B cell (primary cell): ENCODE measurements around the gene POGZ. TPM values are rescaled to one million over a fixed set of nuclear protein-coding genes. Genes with fewer than 3 reads are reported as not detected.

ENCODE experiments used
- ATAC-seq: fragments of 200-7000 bp; cut with Tn5 transposase; one replicate; pipeline ENCODE4 v1.10.0; 2021; ENCODE audit warnings: low read depth, mild to moderate bottlenecking, moderate number of reproducible peaks, moderate library complexity
- CTCF ChIA-PET: fragments of 350-600 bp; sonication (Branson Sonifier 250); formaldehyde crosslinking; loops from one replicate; lab custom pipeline; 2021; ENCODE audit warnings: antibody characterized with exemption, inconsistent platforms; lab: Charles Lee
- POLR2A ChIA-PET: fragments of 350-600 bp; sonication (Branson Sonifier 250); formaldehyde crosslinking; loops from one replicate; lab custom pipeline; 2021; ENCODE audit warnings: antibody characterized with exemption; lab: Charles Lee
- DNase-seq: peaks from one replicate; pipeline ENCODE4 v3.0.0; 2013
- H2AFZ ChIP-seq: 2 replicates; pipeline ENCODE4 v1.6.1; 2012; ENCODE audit warnings: mild to moderate bottlenecking, low read depth, low read length; ENCODE audit not compliant: insufficient read depth, poor library complexity, severe bottlenecking
- H3K27ac ChIP-seq, 2 donors: 1 replicate in 1 of 2; 2 replicates in 1 of 2; pipeline ENCODE4 v1.5.1; 2012 to 2013; ENCODE audit warnings: low read length in 2 of 2, mild to moderate bottlenecking in 2 of 2, moderate library complexity in 1 of 2
- H3K27me3 ChIP-seq, 4 experiments: fragments of 200-600 bp in 1 of 4; sonication (generic) in 1 of 4; replicated peaks in 1 of 4; 1 replicate in 2 of 4; 2 replicates in 2 of 4; pipeline versions ENCODE4 v1.6.1 to v1.7.0; 2013 to 2016; ENCODE audit warnings: low read length in 3 of 4, mild to moderate bottlenecking in 2 of 4, mixed read lengths in 1 of 4, moderate library complexity in 1 of 4; ENCODE audit not compliant: insufficient read depth in 4 of 4, control insufficient read depth in 3 of 4; ENCODE audit errors: control extremely low read depth in 1 of 4
- H3K36me3 ChIP-seq, 2 experiments: replicated peaks in 1 of 2; 1 replicate in 1 of 2; 2 replicates in 1 of 2; pipeline versions ENCODE4 v1.6.1 to v1.7.1; 2013; ENCODE audit warnings: low read length in 1 of 2; ENCODE audit not compliant: insufficient read depth in 2 of 2, control insufficient read depth in 1 of 2; ENCODE audit errors: control extremely low read depth in 1 of 2, extremely low read depth in 1 of 2
- H3K4me1 ChIP-seq, 2 donors: fragments of 200-600 bp in 1 of 2; sonication (generic) in 1 of 2; 1 replicate in 1 of 2; 2 replicates in 1 of 2; pipeline versions ENCODE4 v1.5.1 to v1.6.1; 2013 to 2017; ENCODE audit warnings: low read length in 2 of 2; ENCODE audit not compliant: control insufficient read depth in 2 of 2, insufficient read depth in 2 of 2
- H3K4me2 ChIP-seq: replicated peaks from 2 replicates; pipeline ENCODE3; 2012; ENCODE audit warnings: mild to moderate bottlenecking, low read depth, low read length; ENCODE audit not compliant: poor library complexity, severe bottlenecking
- H3K4me3 ChIP-seq, 5 experiments: fragments of 200-600 bp in 1 of 5; sonication (generic) in 1 of 5; 1 replicate in 3 of 5; 2 replicates in 2 of 5; pipeline versions ENCODE4 v1.5.1 to v1.7.0; 2011 to 2016; ENCODE audit warnings: low read length in 4 of 5, mild to moderate bottlenecking in 4 of 5, low read depth in 2 of 5, control low read depth in 1 of 5, moderate library complexity in 1 of 5; ENCODE audit not compliant: insufficient read depth in 1 of 5; ENCODE audit errors: control extremely low read depth in 1 of 5, extremely low read depth in 1 of 5
- H3K79me2 ChIP-seq: fragments of 200-600 bp; sonication (generic); one replicate; pipeline ENCODE4 v1.6.0; 2016; ENCODE audit warnings: low read length; ENCODE audit not compliant: control insufficient read depth, insufficient read depth
- H3K9ac ChIP-seq: fragments of 200-600 bp; sonication (generic); 2 replicates; pipeline ENCODE4 v1.6.1; 2017; ENCODE audit warnings: mild to moderate bottlenecking, low read length, moderate library complexity
- H3K9me3 ChIP-seq, 3 donors: one replicate each; pipeline versions ENCODE4 v1.6.1 to v1.7.1; 2013; ENCODE audit warnings: low read length in 2 of 3; ENCODE audit not compliant: control insufficient read depth in 2 of 3, insufficient read depth in 1 of 3; ENCODE audit errors: control extremely low read depth in 1 of 3
- H4K20me1 ChIP-seq: 2 replicates; pipeline ENCODE4 v1.6.0; 2012; ENCODE audit warnings: mild to moderate bottlenecking, low read length; ENCODE audit not compliant: insufficient read depth, control insufficient read depth, poor library complexity, severe bottlenecking
- H3K27ac Mint-ChIP-seq: one replicate; pipeline ENCODE4 v1.8.0; 2021; ENCODE audit warnings: mixed read lengths
- H3K27me3 Mint-ChIP-seq: one replicate; pipeline ENCODE4 v1.8.0; 2021; ENCODE audit warnings: mixed read lengths
- H3K4me1 Mint-ChIP-seq: one replicate; pipeline ENCODE4 v1.8.0; 2021; ENCODE audit warnings: mixed read lengths
- H3K4me3 Mint-ChIP-seq: one replicate; pipeline ENCODE4 v1.8.0; 2021; ENCODE audit warnings: mixed read lengths
- H3K9me3 Mint-ChIP-seq: one replicate; pipeline ENCODE4 v1.8.0; 2022; ENCODE audit warnings: mixed read lengths; ENCODE audit not compliant: insufficient read depth
- EZH2 ChIP-seq: IDR thresholded peaks from 2 replicates; pipeline ENCODE4 v1.6.1; 2012; ENCODE audit warnings: borderline replicate concordance, low read depth, mild to moderate bottlenecking, moderate library complexity, low read length; ENCODE audit not compliant: insufficient read depth, poor library complexity, severe bottlenecking
- WGBS: methylation state at CpG from one replicate; pipeline ENCODE4 v1.1.5; 2013; ENCODE audit warnings: missing lambda C conversion rate; ENCODE audit not compliant: insufficient coverage; 5-methylcytosine and 5-hydroxymethylcytosine counted together
- intact Hi-C: fragments of 100-400 bp; cut with micrococcal nuclease; formaldehyde crosslinking; loops from one replicate; pipeline ENCODE4 v1.10.0; 2022
- polyA plus RNA-seq: library from polyadenylated mRNA; depleted of rRNA; stranded (reverse); fragments of >200 nt; gene quantifications from 2 replicates; pipeline ENCODE4 v1.2.3, GENCODE V29; 2012
- total RNA-seq, 2 donors: library from RNA; stranded (reverse); fragments of 120-200 nt in 1 of 2; gene quantifications; 1 replicate in 1 of 2; 2 replicates in 1 of 2; pipeline versions ENCODE4 v1.2.3 to v1.2.4, GENCODE V29; 2013 to 2022
- TF ChIP-seq, protein P1 (sequence below): fragments of 200-600 bp; IDR thresholded peaks from one replicate; pipeline ENCODE4 v1.8.0; 2022; ENCODE audit warnings: antibody characterized with exemption, mild to moderate bottlenecking

Gene POGZ
- total and polyA plus RNA-seq, 2 donors (not counting 1 experiment from before 2014, with no cell fraction given): 50.2 to 194 TPM

DNA sequence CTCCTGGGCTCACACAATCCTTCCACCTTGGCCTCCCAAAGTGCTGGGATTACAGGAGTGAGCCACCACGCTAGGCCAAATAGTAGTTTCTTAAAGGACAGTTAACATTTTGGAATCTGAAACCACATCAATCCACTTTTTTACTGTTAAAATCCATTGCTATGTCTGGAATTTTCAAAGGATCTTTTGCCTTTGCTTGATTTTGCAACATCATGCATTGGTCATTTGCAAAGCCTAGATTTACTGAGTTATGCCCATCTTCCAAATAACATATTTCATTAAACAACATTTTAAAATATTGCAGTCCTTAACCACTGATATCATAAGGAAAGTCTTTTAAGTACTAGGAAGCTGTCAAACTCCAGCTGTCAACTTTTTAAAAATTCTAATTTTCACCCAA, 3.3 kb downstream of the POGZ start:
- Histone ChIP-seq H3K4me1 (peaks cover 16 to 27% of the 10 kb centered on the region in 2 donors), H3K36me3 (no peaks in the 10 kb centered on the region), H2AFZ (no peak overlapping the region), H3K27ac (peak overlapping the region; percentile 16 to 85), H3K79me2 (peaks cover 66% of the 10 kb centered on the region), H3K4me3 (no peak overlapping the region), H4K20me1 (peaks cover 1% of the 10 kb centered on the region), H3K9ac (no peak overlapping the region), H3K9me3 (no peaks in the 10 kb centered on the region), H3K27me3 (no peaks in the 10 kb centered on the region), H3K4me2 (no peak overlapping the region)
- TF ChIP-seq EZH2: no peak
- TF ChIP-seq, protein P1, sequence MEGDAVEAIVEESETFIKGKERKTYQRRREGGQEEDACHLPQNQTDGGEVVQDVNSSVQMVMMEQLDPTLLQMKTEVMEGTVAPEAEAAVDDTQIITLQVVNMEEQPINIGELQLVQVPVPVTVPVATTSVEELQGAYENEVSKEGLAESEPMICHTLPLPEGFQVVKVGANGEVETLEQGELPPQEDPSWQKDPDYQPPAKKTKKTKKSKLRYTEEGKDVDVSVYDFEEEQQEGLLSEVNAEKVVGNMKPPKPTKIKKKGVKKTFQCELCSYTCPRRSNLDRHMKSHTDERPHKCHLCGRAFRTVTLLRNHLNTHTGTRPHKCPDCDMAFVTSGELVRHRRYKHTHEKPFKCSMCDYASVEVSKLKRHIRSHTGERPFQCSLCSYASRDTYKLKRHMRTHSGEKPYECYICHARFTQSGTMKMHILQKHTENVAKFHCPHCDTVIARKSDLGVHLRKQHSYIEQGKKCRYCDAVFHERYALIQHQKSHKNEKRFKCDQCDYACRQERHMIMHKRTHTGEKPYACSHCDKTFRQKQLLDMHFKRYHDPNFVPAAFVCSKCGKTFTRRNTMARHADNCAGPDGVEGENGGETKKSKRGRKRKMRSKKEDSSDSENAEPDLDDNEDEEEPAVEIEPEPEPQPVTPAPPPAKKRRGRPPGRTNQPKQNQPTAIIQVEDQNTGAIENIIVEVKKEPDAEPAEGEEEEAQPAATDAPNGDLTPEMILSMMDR: no peak
- H3K27me3 Mint-ChIP-seq: no peaks in the 10 kb centered on the region
- ATAC-seq (no peak), DNase-seq (no peak)
- peaks cover 36% of the 10 kb centered on the region for H3K4me1 Mint-ChIP-seq
- no peaks in the 10 kb centered on the region for H3K9me3 Mint-ChIP-seq
- 88% methylated on average over 1 of the region's 1 CpG for WGBS
- CTCF ChIA-PET: interaction anchor here (0.6 to 2.4 kb wide), 2 partner anchors 11 to 473 kb away, joined by 3 to 12 read pairs; no protein-coding TSS in a partner anchor
- no peak overlapping the region for H3K4me3 Mint-ChIP-seq
- H3K27ac Mint-ChIP-seq: peak overlapping the region; percentile 74
- POLR2A ChIA-PET: no interaction called here
- intact Hi-C loops: loop anchor here (5.0 kb wide), 2 partner anchors 129 to 381 kb away; partner anchors contain the start of genes C2CD4D and PI4KB

DNA sequence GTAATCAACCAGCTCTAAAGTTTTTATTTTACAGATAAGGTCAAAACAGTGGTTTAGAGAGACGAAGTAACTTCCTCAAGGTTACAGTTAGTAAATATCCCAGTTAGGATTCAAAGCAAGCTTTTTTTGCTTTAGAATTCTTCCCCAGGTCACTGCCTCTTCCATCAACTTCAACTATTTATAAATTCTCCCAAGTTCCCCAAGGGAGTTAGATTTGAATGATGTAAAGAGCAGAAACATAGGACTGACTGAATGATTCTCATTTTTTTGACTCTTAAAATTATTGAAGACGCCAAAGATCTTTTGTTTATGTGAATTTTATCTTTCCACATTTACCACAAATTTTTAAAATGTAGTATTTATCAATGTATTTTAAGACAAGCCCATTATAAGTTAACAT, 4.1 kb downstream of the POGZ start:
- no CpG with 5 or more reads among the region's 2 CpGs for WGBS
- no peak for ATAC-seq
- no peaks in the 10 kb centered on the region for H3K36me3 ChIP-seq
- no peak for DNase-seq
- H3K27me3 Mint-ChIP-seq: no peaks in the 10 kb centered on the region
- H3K4me3 Mint-ChIP-seq: no peak overlapping the region
- no peaks in the 10 kb centered on the region for H3K9me3 ChIP-seq
- no peak overlapping the region for H2AFZ ChIP-seq
- H3K27ac Mint-ChIP-seq: no peak overlapping the region
- peaks cover 16 to 27% of the 10 kb centered on the region in 2 donors for H3K4me1 ChIP-seq
- no peak overlapping the region for H3K4me2 ChIP-seq
- no peak overlapping the region for H3K9ac ChIP-seq
- no peak overlapping the region for H3K4me3 ChIP-seq
- peak overlapping the region in 1 of 2 donors; percentile 85 for H3K27ac ChIP-seq
- no peaks in the 10 kb centered on the region for H3K9me3 Mint-ChIP-seq
- H3K4me1 Mint-ChIP-seq: peaks cover 39% of the 10 kb centered on the region
- ChIA-PET POLR2A (interaction anchor here (0.7 kb wide), 1 partner anchor 331 kb away, joined by 3 read pairs; no protein-coding TSS in a partner anchor), CTCF (interaction anchor here (1.1 to 2.4 kb wide), 2 partner anchors 11 to 381 kb away, joined by 3 to 12 read pairs; no protein-coding TSS in a partner anchor)
- H3K79me2 ChIP-seq: peaks cover 73% of the 10 kb centered on the region
- H3K27me3 ChIP-seq: no peaks in the 10 kb centered on the region
- peaks cover 8% of the 10 kb centered on the region for H4K20me1 ChIP-seq
- TF ChIP-seq, protein P1: no peak
- intact Hi-C loops: loop anchor here (5.0 kb wide), 2 partner anchors 128 to 382 kb away; partner anchors contain the start of genes C2CD4D and PI4KB
